PC-3 (cell line): Measurements from ENCODE around the gene ARPC3. TPM values are rescaled to one million over a fixed set of nuclear protein-coding genes. Genes with fewer than 3 reads are reported as not detected.

Source experiments
- ATAC-seq: fragments of 200-7000 bp; cut with Tn5 transposase; 2 replicates; pipeline ENCODE4 v1.9.1; 2020; ENCODE audit warnings: mild to moderate bottlenecking, moderate library complexity
- BruUV-seq: library from RNA; stranded (reverse); fragments of 400-500 nt; replicated peaks from 2 replicates; lab custom pipeline; 2021; lab: Mats Ljungman, UMichigan
- CTCF ChIA-PET: fragments of 300-600 bp; sonication (Branson Sonifier 250); formaldehyde crosslinking; loops from one replicate; lab custom pipeline; 2022; ENCODE audit warnings: antibody characterized with exemption; lab: Charles Lee
- POLR2A ChIA-PET: fragments of 300-600 bp; sonication (Branson Sonifier 250); formaldehyde crosslinking; loops from one replicate; lab custom pipeline; 2022; ENCODE audit warnings: antibody characterized with exemption; ENCODE audit not compliant: unreplicated experiment; lab: Charles Lee
- DNase-seq: peaks from one replicate; pipeline ENCODE4 v3.0.0-alpha.2; 2015
- H2AFZ ChIP-seq: fragments of 300-600 bp; sonication (generic); 2 replicates; pipeline ENCODE4 v1.6.0; 2016; ENCODE audit warnings: antibody characterized with exemption, low read length
- H3F3A ChIP-seq: fragments of 300-600 bp; sonication (generic); one replicate; pipeline ENCODE4 v1.6.0; 2017; ENCODE audit warnings: antibody characterized with exemption, low read length, control low read depth, mild to moderate bottlenecking; ENCODE audit not compliant: unreplicated experiment
- H3K27ac ChIP-seq: fragments of 300-600 bp; sonication (generic); 2 replicates; pipeline ENCODE4 v1.5.1; 2016; ENCODE audit warnings: mild to moderate bottlenecking, low read length
- H3K27me3 ChIP-seq: fragments of 300-600 bp; sonication (generic); 2 replicates; pipeline ENCODE4 v1.6.1; 2016; ENCODE audit warnings: low read length, mixed read lengths
- H3K36me3 ChIP-seq: fragments of 300-600 bp; sonication (generic); 2 replicates; pipeline ENCODE4 v1.6.1; 2016; ENCODE audit warnings: low read depth, mixed run types, low read length, mixed read lengths
- H3K4me1 ChIP-seq: fragments of 300-600 bp; sonication (generic); 2 replicates; pipeline ENCODE4 v1.5.1; 2016; ENCODE audit warnings: low read length; ENCODE audit not compliant: insufficient read depth
- H3K4me2 ChIP-seq: fragments of 300-600 bp; sonication (generic); 2 replicates; pipeline ENCODE4 v1.6.0; 2016; ENCODE audit warnings: low read length
- H3K4me3 ChIP-seq: fragments of 300-600 bp; sonication (generic); 2 replicates; pipeline ENCODE4 v1.5.1; 2016; ENCODE audit warnings: mild to moderate bottlenecking, low read length, mixed read lengths
- H3K79me2 ChIP-seq: fragments of 300-600 bp; sonication (generic); 2 replicates; pipeline ENCODE4 v1.6.1; 2017; ENCODE audit warnings: low read length, mixed read lengths
- H3K9ac ChIP-seq: fragments of 300-600 bp; sonication (generic); 2 replicates; pipeline ENCODE4 v1.6.0; 2016; ENCODE audit warnings: mild to moderate bottlenecking, low read length
- H3K9me2 ChIP-seq: fragments of 300-600 bp; sonication (generic); replicated peaks from 2 replicates; pipeline ENCODE4 v1.6.1; 2016; ENCODE audit warnings: mixed run types, low read length, mixed read lengths
- H3K9me3 ChIP-seq: fragments of 300-600 bp; sonication (generic); 2 replicates; pipeline ENCODE4 v1.6.1; 2016; ENCODE audit warnings: low read length, mixed read lengths
- H4K20me1 ChIP-seq: fragments of 300-600 bp; sonication (generic); 2 replicates; pipeline ENCODE4 v1.6.1; 2016; ENCODE audit warnings: low read length, mixed read lengths
- EZH2 ChIP-seq: fragments of 300-600 bp; sonication (generic); IDR thresholded peaks from one replicate; pipeline ENCODE4 v1.6.1; 2017; ENCODE audit warnings: antibody characterized with exemption, mild to moderate bottlenecking, low read length; ENCODE audit not compliant: unreplicated experiment
- EZH2phosphoT487 ChIP-seq: fragments of 300-600 bp; sonication (generic); IDR thresholded peaks from 2 replicates; pipeline ENCODE4 v1.6.1; 2018; ENCODE audit warnings: mild to moderate bottlenecking, antibody characterized with exemption, low read length, borderline replicate concordance
- intact Hi-C: fragments of 100-400 bp; cut with micrococcal nuclease; formaldehyde crosslinking; loops from 2 replicates; pipeline ENCODE4 v1.9.0; 2023
- total RNA-seq: library from RNA; depleted of rRNA; stranded (reverse); fragments of >200 nt; gene quantifications from 2 replicates; pipeline ENCODE4 v1.2.3, GENCODE V29; 2014
- TF ChIP-seq, protein P1 (sequence below): fragments of 300-600 bp; sonication (generic); conservative IDR thresholded peaks from 2 replicates; pipeline ENCODE4 v1.5.1; 2017; ENCODE audit warnings: antibody characterized with exemption, low read depth, mild to moderate bottlenecking, low read length

Gene ARPC3
- total RNA-seq, 1 experiment from 2014 or later, result 292 TPM

DNA sequence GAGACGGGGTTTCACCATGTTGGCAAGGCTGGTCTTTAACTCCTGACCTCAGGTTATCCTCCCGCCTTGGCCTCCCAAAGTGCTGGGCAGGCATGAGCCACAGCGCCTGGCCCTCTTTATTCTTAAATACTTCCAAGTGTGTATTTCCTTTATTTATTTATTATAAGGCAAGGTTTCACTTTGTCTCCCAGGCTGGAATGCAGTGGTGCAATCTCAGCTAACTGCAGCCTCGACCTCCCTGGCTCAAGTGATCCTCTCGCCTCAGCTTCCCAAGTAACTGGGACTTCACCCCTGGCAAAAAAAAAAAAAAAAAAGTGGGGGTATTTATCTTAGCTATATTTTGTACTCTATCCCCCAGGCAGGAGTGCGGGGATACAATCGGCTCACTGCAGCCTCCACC is 25.3 kb upstream of the ARPC3 start:
- DNase-seq (no peak), ATAC-seq (no peak)
- no peak overlapping the region for H2AFZ ChIP-seq
- H3K9ac ChIP-seq, result no peak overlapping the region
- H3K27ac ChIP-seq, result no peak overlapping the region
- TF ChIP-seq EZH2, result no peak
- TF ChIP-seq, protein P1, sequence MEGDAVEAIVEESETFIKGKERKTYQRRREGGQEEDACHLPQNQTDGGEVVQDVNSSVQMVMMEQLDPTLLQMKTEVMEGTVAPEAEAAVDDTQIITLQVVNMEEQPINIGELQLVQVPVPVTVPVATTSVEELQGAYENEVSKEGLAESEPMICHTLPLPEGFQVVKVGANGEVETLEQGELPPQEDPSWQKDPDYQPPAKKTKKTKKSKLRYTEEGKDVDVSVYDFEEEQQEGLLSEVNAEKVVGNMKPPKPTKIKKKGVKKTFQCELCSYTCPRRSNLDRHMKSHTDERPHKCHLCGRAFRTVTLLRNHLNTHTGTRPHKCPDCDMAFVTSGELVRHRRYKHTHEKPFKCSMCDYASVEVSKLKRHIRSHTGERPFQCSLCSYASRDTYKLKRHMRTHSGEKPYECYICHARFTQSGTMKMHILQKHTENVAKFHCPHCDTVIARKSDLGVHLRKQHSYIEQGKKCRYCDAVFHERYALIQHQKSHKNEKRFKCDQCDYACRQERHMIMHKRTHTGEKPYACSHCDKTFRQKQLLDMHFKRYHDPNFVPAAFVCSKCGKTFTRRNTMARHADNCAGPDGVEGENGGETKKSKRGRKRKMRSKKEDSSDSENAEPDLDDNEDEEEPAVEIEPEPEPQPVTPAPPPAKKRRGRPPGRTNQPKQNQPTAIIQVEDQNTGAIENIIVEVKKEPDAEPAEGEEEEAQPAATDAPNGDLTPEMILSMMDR, result no peak
- no peak for TF ChIP-seq EZH2phosphoT487
- no peaks in the 10 kb centered on the region for H4K20me1 ChIP-seq
- peaks cover 7% of the 10 kb centered on the region for H3K79me2 ChIP-seq
- intact Hi-C loops, result no loop called here
- no peak overlapping the region for H3K4me3 ChIP-seq
- H3K36me3 ChIP-seq, result no peaks in the 10 kb centered on the region; the same call in 1 of the 2 replicates
- no peaks in the 10 kb centered on the region for H3K27me3 ChIP-seq
- H3K9me2 ChIP-seq, result no peaks in the 10 kb centered on the region
- H3K9me3 ChIP-seq, result no peaks in the 10 kb centered on the region
- no peaks in the 10 kb centered on the region for H3K4me1 ChIP-seq
- no TSS peak for BruUV-seq
- CTCF ChIA-PET, result no interaction called here
- POLR2A ChIA-PET, result interaction anchor here (0.6 kb wide), 1 partner anchor 60 kb away, joined by 4 read pairs; no protein-coding TSS in a partner anchor
- no peak overlapping the region for H3K4me2 ChIP-seq
- H3F3A ChIP-seq, result no peaks in the 10 kb centered on the region

DNA sequence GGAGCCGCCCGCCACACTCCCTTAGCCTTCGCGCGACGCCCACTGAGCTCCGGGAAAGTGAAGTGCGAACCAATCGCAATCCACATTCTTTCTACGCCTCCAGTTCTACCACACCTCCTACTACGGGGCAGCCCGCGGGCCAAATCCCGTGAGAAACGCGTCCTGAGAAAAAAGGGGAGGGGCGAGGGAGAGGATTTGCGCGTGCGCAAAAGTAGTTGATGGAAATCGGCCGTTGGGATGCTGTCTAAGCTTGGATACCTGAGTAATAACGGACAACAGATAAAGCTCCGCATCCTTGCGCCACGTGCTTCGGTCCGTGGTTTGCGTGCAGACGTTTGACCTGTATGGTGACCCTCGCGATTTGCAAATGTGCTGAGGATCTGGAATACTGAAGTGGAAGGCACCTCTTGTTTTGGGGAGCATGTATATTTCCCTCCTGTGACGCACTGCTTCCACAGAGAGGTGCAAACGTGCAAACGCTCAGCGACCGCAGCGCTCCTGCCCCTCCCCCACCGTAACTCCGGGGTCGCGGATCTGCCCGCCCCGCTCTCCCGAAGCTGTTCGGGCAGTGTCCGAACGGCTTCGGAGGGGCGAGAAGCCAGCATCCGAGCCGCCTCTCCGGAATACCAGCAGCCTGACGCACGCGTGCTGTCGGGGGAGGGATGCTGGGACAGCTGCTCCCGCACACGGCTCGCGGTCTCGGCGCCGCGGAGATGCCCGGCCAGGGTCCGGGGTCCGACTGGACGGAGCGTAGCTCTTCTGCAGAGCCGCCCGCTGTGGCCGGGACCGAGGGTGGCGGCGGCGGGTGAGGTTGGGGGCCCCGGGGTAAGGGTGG is 18.3 kb upstream of the ARPC3 start, which contains the start of the genes FAM216A and GPN3:
Gene FAM216A, plus strand, starts transcription at position 632 of the 835 bp plus-strand sequence. Its CDS starts 31 bp downstream, at position 663.
Gene GPN3, minus strand, starts transcription at position 44 of the 835 bp plus-strand sequence. CDS start 54 bp downstream, outside the sequence.
- Histone ChIP-seq H3K27ac (peak within 1 kb of the TSS; percentile 75), H3F3A (no peaks in the 10 kb centered on the region), H3K9me3 (no peaks in the 10 kb centered on the region), H3K27me3 (no peaks in the 10 kb centered on the region), H2AFZ (peak within 1 kb of the TSS; percentile 93), H3K4me3 (peak within 1 kb of the TSS; percentile 84), H3K79me2 (peaks cover 47% of the 10 kb centered on the region), H4K20me1 (no peaks in the 10 kb centered on the region), H3K9me2 (no peaks in the 10 kb centered on the region), H3K9ac (peak within 1 kb of the TSS; percentile 90), H3K36me3 (no peaks in the 10 kb centered on the region; the same call in 1 of the 2 replicates), H3K4me1 (peaks cover 14% of the 10 kb centered on the region), H3K4me2 (peak within 1 kb of the TSS; percentile 98)
- CTCF ChIA-PET, result interaction anchor here (0.5 to 1.6 kb wide), 10 partner anchors 15 to 149 kb away, joined by 3 to 25 read pairs (median 4); partner anchors contain the start of gene ARPC3
- DNase-seq (peak; percentile 99), ATAC-seq (peak; percentile 84)
- POLR2A ChIA-PET, result interaction anchor here (0.5 to 1.2 kb wide), 7 partner anchors 18 to 420 kb away, joined by 3 to 11 read pairs (median 5); partner anchors contain the start of genes ARPC3, RAD9B, TCTN1 and VPS29
- TF ChIP-seq, protein P1, result no peak
- TF ChIP-seq EZH2 (no peak), EZH2phosphoT487 (no peak)
- intact Hi-C loops, result loop anchor here (1.0 to 10.0 kb wide), 6 partner anchors 18 to 226 kb away; partner anchors contain the start of genes ARPC3, RAD9B and VPS29
- TSS peak; percentile 76 for BruUV-seq
